Mesodermal cell (in vitro differentiated cells): ENCODE results near the gene CYB561.

Source experiments
- H3K27ac ChIP-seq: 2 replicates; pipeline ENCODE4 v1.7.0; 2013; ENCODE audit warnings: mild to moderate bottlenecking, low read depth, low read length, moderate library complexity; ENCODE audit not compliant: severe bottlenecking
- H3K36me3 ChIP-seq: 2 replicates; pipeline ENCODE4 v1.7.1; 2013; ENCODE audit warnings: mild to moderate bottlenecking, low read length, moderate library complexity; ENCODE audit not compliant: control insufficient read depth, insufficient read depth
- H3K4me1 ChIP-seq: one replicate; pipeline ENCODE4 v1.7.1; 2013; ENCODE audit warnings: mild to moderate bottlenecking, low read length; ENCODE audit not compliant: insufficient read depth, control insufficient read depth, poor library complexity, severe bottlenecking
- H3K4me3 ChIP-seq: 2 replicates; pipeline ENCODE4 v1.7.0; 2013; ENCODE audit warnings: low read length, control low read depth, mild to moderate bottlenecking; ENCODE audit not compliant: insufficient read depth, poor library complexity, severe bottlenecking; ENCODE audit errors: extremely low read depth
- H3K9me3 ChIP-seq: 2 replicates; pipeline ENCODE4 v1.7.1; 2013; ENCODE audit warnings: mild to moderate bottlenecking, low read length, moderate library complexity; ENCODE audit not compliant: control insufficient read depth
- WGBS, 2 experiments: methylation state at CpG; one replicate each; pipeline ENCODE4 v1.1.5; 2013; ENCODE audit warnings: missing lambda C conversion rate in 2 of 2; ENCODE audit not compliant: insufficient coverage in 2 of 2; 5-methylcytosine and 5-hydroxymethylcytosine counted together

CYB561 gene

GRCh38 chr17:63447471-63448009 lies 1.4 kb upstream of the CYB561 start:
- Histone ChIP-seq H3K9me3 (no peaks in the 10 kb centered on the region), H3K4me3 (no peak overlapping the region), H3K4me1 (peaks cover 21% of the 10 kb centered on the region), H3K27ac (peak overlapping the region; percentile 58), H3K36me3 (no peaks in the 10 kb centered on the region)
- 46 to 72% methylated on average over 3 to 4 of the region's 12 CpGs for WGBS, 2 experiments

- no peaks in the 10 kb centered on the region for H3K9me3 ChIP-seq
- H3K4me1 ChIP-seq, result peaks cover 21% of the 10 kb centered on the region
- WGBS, 2 experiments, result 30 to 37% methylated on average over 32 to 35 of the region's 44 CpGs
- H3K27ac ChIP-seq, result peak overlapping the region; percentile 58
- H3K36me3 ChIP-seq, result no peaks in the 10 kb centered on the region
- H3K4me3 ChIP-seq, result peak overlapping the region; percentile 36
Observed at GRCh38 chr17:63446753-63447470, 806 bp upstream of the CYB561 start.

- 13% methylated on average over 23 to 24 of the region's 24 CpGs for WGBS, 2 experiments
- Histone ChIP-seq H3K4me3 (peak overlapping the region; percentile 36), H3K9me3 (no peaks in the 10 kb centered on the region), H3K27ac (no peak overlapping the region), H3K4me1 (peaks cover 18% of the 10 kb centered on the region), H3K36me3 (no peaks in the 10 kb centered on the region)
Observed at GRCh38 chr17:63445571-63445953, 544 bp downstream of the CYB561 start.

- Histone ChIP-seq H3K4me1 (peaks cover 18% of the 10 kb centered on the region), H3K27ac (no peak overlapping the region), H3K9me3 (no peaks in the 10 kb centered on the region), H3K36me3 (no peaks in the 10 kb centered on the region), H3K4me3 (peak overlapping the region; percentile 36)
- 71 to 98% methylated on average over 3 to 4 of the region's 7 CpGs for WGBS, 2 experiments
Observed at GRCh38 chr17:63445065-63445464, 1.0 kb downstream of the CYB561 start.

- Histone ChIP-seq H3K27ac (no peak overlapping the region), H3K9me3 (no peaks in the 10 kb centered on the region), H3K4me3 (no peak overlapping the region), H3K36me3 (no peaks in the 10 kb centered on the region), H3K4me1 (peaks cover 17% of the 10 kb centered on the region)
- 85 to 88% methylated on average over 2 of the region's 3 CpGs for WGBS, 2 experiments
Observed at GRCh38 chr17:63444457-63444856, 1.6 kb downstream of the CYB561 start.

- no peak overlapping the region for H3K4me3 ChIP-seq
Observed at GRCh38 chr17:63443053-63443452, 3.1 kb downstream of the CYB561 start.

GRCh38 chr17:63442549-63443035 lies 3.5 kb downstream of the CYB561 start:
- Histone ChIP-seq H3K4me1 (peaks cover 12% of the 10 kb centered on the region), H3K36me3 (no peaks in the 10 kb centered on the region), H3K9me3 (no peaks in the 10 kb centered on the region), H3K27ac (no peak overlapping the region), H3K4me3 (no peak overlapping the region)
- WGBS, 2 experiments, result 84 to 87% methylated on average over 9 to 11 of the region's 11 CpGs

More at GRCh38 chr17:63443053-63443452, 3.1 kb downstream of the CYB561 start:
- 98% methylated on average over 5 to 6 of the region's 6 CpGs for WGBS, 2 experiments
- H3K27ac ChIP-seq, result no peak overlapping the region
- H3K4me1 ChIP-seq, result peaks cover 17% of the 10 kb centered on the region
- no peaks in the 10 kb centered on the region for H3K9me3 ChIP-seq
- H3K36me3 ChIP-seq, result no peaks in the 10 kb centered on the region

GRCh38 chr17:63442074-63442473 lies 4.0 kb downstream of the CYB561 start:
- no peak overlapping the region for H3K4me3 ChIP-seq
- 93 to 98% methylated on average over 5 to 8 of the region's 8 CpGs for WGBS, 2 experiments
- no peaks in the 10 kb centered on the region for H3K36me3 ChIP-seq
- H3K27ac ChIP-seq, result no peak overlapping the region
- peaks cover 10% of the 10 kb centered on the region for H3K4me1 ChIP-seq
- no peaks in the 10 kb centered on the region for H3K9me3 ChIP-seq

GRCh38 chr17:63441654-63442053 lies 4.5 kb downstream of the CYB561 start:
- Histone ChIP-seq H3K4me1 (peaks cover 12% of the 10 kb centered on the region), H3K9me3 (no peaks in the 10 kb centered on the region), H3K36me3 (no peaks in the 10 kb centered on the region), H3K4me3 (no peak overlapping the region), H3K27ac (no peak overlapping the region)
- WGBS, 2 experiments, result 92% methylated on average over 9 to 12 of the region's 13 CpGs

GRCh38 chr17:63440770-63441335 lies 5.3 kb downstream of the CYB561 start:
- WGBS, 2 experiments, result 83 to 85% methylated on average over 13 to 15 of the region's 16 CpGs
- Histone ChIP-seq H3K36me3 (no peaks in the 10 kb centered on the region), H3K9me3 (no peaks in the 10 kb centered on the region), H3K4me1 (peaks cover 12% of the 10 kb centered on the region), H3K4me3 (no peak overlapping the region), H3K27ac (no peak overlapping the region)
